ENCODE data around the gene RCBTB1. TPM values are rescaled to one million over a fixed set of nuclear protein-coding genes. Genes with fewer than 3 reads are reported as not detected.

Gene RCBTB1
- total RNA-seq, 2 experiments from 2014 or later, result 15.1 to 31.1 TPM

DNA sequence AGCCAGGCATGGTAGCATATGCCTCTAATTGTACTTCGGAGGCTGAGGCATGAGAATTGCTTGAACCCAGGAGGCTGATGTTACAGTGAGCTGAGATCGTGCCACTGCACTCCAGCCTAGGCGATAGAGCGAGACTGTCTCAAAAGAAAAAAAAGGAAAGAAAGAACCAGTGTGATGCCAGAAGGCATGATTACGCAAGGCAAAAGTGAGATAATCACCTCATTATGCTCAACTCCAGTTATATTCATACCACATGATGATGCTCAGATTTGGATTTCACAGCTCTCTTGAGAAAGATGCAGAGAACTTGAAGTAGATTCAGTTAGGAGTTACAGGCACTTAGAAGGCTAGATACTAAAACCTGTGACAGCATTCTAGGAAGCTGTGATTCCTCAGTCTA, 21.8 kb downstream of the RCBTB1 start:
- ChIA-PET CTCF (ENCODE audit: unreplicated experiment) (no interaction called here), POLR2A (interaction anchor here (0.5 kb wide), 1 partner anchor 267 kb away, joined by 3 read pairs; no protein-coding TSS in a partner anchor)
- H3K36me3 ChIP-seq (ENCODE audit: insufficient read depth, low read length), result peaks cover 56% of the 10 kb centered on the region
- H3K9me3 ChIP-seq (ENCODE audit: low read length), result no peaks in the 10 kb centered on the region; the same call in 1 of the 2 replicates
- DNase-seq (ENCODE audit: low spot score), result no peak
- no peak for TF ChIP-seq EZH2phosphoT487 (IDR thresholded peaks at IDR 0.05; ENCODE audit: borderline replicate concordance, low read depth, low read length)
- TF ChIP-seq, protein P1, sequence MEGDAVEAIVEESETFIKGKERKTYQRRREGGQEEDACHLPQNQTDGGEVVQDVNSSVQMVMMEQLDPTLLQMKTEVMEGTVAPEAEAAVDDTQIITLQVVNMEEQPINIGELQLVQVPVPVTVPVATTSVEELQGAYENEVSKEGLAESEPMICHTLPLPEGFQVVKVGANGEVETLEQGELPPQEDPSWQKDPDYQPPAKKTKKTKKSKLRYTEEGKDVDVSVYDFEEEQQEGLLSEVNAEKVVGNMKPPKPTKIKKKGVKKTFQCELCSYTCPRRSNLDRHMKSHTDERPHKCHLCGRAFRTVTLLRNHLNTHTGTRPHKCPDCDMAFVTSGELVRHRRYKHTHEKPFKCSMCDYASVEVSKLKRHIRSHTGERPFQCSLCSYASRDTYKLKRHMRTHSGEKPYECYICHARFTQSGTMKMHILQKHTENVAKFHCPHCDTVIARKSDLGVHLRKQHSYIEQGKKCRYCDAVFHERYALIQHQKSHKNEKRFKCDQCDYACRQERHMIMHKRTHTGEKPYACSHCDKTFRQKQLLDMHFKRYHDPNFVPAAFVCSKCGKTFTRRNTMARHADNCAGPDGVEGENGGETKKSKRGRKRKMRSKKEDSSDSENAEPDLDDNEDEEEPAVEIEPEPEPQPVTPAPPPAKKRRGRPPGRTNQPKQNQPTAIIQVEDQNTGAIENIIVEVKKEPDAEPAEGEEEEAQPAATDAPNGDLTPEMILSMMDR (conservative IDR thresholded peaks at IDR 0.05; ENCODE audit: low read length), result no peak
- no TSS peak for BruUV-seq (replicated peaks)
- no peaks in the 10 kb centered on the region for H4K20me1 ChIP-seq (ENCODE audit: insufficient read depth, low read length)
- no peaks in the 10 kb centered on the region for H3K79me2 ChIP-seq (ENCODE audit: insufficient read depth, low read depth, low read length)
- H2AFZ ChIP-seq (ENCODE audit: low read length), result no peak overlapping the region
- no peaks in the 10 kb centered on the region for H3K4me1 ChIP-seq (ENCODE audit: insufficient read depth, low read length, poor library complexity, severe bottlenecking)
- H3K4me2 ChIP-seq (ENCODE audit: low read length), result no peak overlapping the region
- intact Hi-C loops (cut with micrococcal nuclease; ENCODE audit: unreplicated experiment), result loop anchor here (2.0 kb wide), 1 partner anchor 17 kb away; no protein-coding TSS in a partner anchor
- H3K4me3 ChIP-seq (ENCODE audit: low read depth, low read length, poor library complexity, severe bottlenecking), result no peak overlapping the region
- no peak overlapping the region for H3K27ac ChIP-seq (ENCODE audit: low read depth, low read length, poor library complexity, severe bottlenecking)
- no peaks in the 10 kb centered on the region for H3K9me2 ChIP-seq (ENCODE audit: insufficient read depth, low read length)

DNA sequence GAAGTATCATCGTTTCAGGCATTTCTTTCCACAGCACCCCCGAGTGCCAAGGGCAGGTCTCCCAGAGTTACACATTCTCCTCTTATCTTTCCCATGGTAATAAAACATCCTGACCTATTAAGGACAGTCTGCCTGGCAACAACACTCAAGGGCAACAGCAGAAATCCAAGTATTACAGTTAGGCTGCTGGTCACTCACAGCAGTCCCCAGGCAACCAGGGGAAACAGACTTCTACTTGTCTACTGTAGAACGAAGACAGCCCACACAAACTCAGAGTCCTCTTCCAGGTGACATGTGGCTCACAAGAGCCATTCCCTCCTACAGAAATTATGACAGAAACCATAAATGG, 24.3 kb downstream of the RCBTB1 start:
- CTCF ChIA-PET (ENCODE audit: unreplicated experiment), result no interaction called here
- intact Hi-C loops (cut with micrococcal nuclease; ENCODE audit: unreplicated experiment), result no loop called here
- no peak overlapping the region for H3K27ac ChIP-seq (ENCODE audit: low read depth, low read length, poor library complexity, severe bottlenecking)
- BruUV-seq (replicated peaks), result no TSS peak
- H3K4me2 ChIP-seq (ENCODE audit: low read length), result no peak overlapping the region
- H3K9me2 ChIP-seq (ENCODE audit: insufficient read depth, low read length), result no peaks in the 10 kb centered on the region
- H3K79me2 ChIP-seq (ENCODE audit: insufficient read depth, low read depth, low read length), result no peaks in the 10 kb centered on the region
- no peak overlapping the region for H2AFZ ChIP-seq (ENCODE audit: low read length)
- H3K9me3 ChIP-seq (ENCODE audit: low read length), result no peaks in the 10 kb centered on the region; the same call in 1 of the 2 replicates
- no peak overlapping the region for H3K4me3 ChIP-seq (ENCODE audit: low read depth, low read length, poor library complexity, severe bottlenecking)
- no peaks in the 10 kb centered on the region for H3K4me1 ChIP-seq (ENCODE audit: insufficient read depth, low read length, poor library complexity, severe bottlenecking)
- POLR2A ChIA-PET, result interaction anchor here (0.6 to 1.3 kb wide), 7 partner anchors 10 to 1054 kb away, joined by 3 to 4 read pairs (median 3); no protein-coding TSS in a partner anchor
- no peaks in the 10 kb centered on the region for H4K20me1 ChIP-seq (ENCODE audit: insufficient read depth, low read length)
- no peak for TF ChIP-seq EZH2phosphoT487 (IDR thresholded peaks at IDR 0.05; ENCODE audit: borderline replicate concordance, low read depth, low read length)
- TF ChIP-seq, protein P1 (conservative IDR thresholded peaks at IDR 0.05; ENCODE audit: low read length), result no peak
- no peak for DNase-seq (ENCODE audit: low spot score)
- H3K36me3 ChIP-seq (ENCODE audit: insufficient read depth, low read length), result peaks cover 69% of the 10 kb centered on the region

DNA sequence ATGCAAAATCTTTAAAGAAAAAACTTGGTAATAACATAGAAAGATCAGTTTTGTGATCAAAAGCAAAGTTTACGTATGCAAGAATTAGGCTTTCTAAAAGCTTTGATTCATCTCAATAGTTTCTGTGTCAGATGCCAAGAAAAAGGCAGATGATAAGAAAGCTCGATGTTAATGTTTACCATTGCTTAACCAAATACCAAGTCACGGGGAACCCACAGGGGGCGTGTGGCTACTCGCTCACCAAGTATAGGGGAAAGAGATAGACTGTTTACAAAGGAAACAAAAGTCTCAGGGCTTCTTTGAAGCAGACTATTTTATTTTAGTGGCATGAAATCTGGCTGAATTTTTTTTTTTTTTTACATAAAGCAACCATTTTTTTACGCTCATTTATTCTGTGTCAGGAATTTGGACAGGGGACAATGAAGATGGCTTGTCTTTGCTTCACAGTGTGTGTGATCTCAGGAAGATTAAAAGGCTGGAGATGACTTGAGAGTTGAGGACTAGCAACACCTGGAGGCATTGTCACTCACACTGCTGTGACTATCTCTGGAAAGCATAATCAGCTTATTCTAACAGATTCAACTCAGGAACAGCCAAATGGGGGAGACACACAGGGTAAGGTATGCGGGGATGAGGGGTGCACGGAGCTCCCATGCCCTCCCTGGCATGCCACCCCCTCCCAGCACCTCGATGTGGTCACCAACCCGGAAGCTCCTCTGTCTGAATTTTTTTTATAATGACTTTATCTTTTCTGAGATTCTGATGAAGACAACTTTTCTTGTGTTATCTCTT, 24.9 kb downstream of the RCBTB1 start:
- TF ChIP-seq, protein P1 (conservative IDR thresholded peaks at IDR 0.05; ENCODE audit: low read length), result no peak; the same call in 1 of the 2 replicates
- no peak for TF ChIP-seq EZH2phosphoT487 (IDR thresholded peaks at IDR 0.05; ENCODE audit: borderline replicate concordance, low read depth, low read length)
- BruUV-seq (replicated peaks), result no TSS peak
- DNase-seq (ENCODE audit: low spot score), result no peak
- H4K20me1 ChIP-seq (ENCODE audit: insufficient read depth, low read length), result no peaks in the 10 kb centered on the region
- H3K79me2 ChIP-seq (ENCODE audit: insufficient read depth, low read depth, low read length), result no peaks in the 10 kb centered on the region
- no peaks in the 10 kb centered on the region for H3K4me1 ChIP-seq (ENCODE audit: insufficient read depth, low read length, poor library complexity, severe bottlenecking)
- ChIA-PET POLR2A (interaction anchor here (1.3 kb wide), 1 partner anchor 14 kb away, joined by 3 read pairs; no protein-coding TSS in a partner anchor), CTCF (ENCODE audit: unreplicated experiment) (no interaction called here)
- no peaks in the 10 kb centered on the region for H3K9me2 ChIP-seq (ENCODE audit: insufficient read depth, low read length)
- intact Hi-C loops (cut with micrococcal nuclease; ENCODE audit: unreplicated experiment), result no loop called here
- H3K9me3 ChIP-seq (ENCODE audit: low read length), result no peaks in the 10 kb centered on the region; the same call in 1 of the 2 replicates
- no peak overlapping the region for H3K4me2 ChIP-seq (ENCODE audit: low read length)
- H3K36me3 ChIP-seq (ENCODE audit: insufficient read depth, low read length), result peaks cover 75% of the 10 kb centered on the region
- H2AFZ ChIP-seq (ENCODE audit: low read length), result no peak overlapping the region
- no peak overlapping the region for H3K27ac ChIP-seq (ENCODE audit: low read depth, low read length, poor library complexity, severe bottlenecking)
- no peak overlapping the region for H3K4me3 ChIP-seq (ENCODE audit: low read depth, low read length, poor library complexity, severe bottlenecking)
